ENCODE results near the gene WEE1. TPM values are rescaled to one million over a fixed set of nuclear protein-coding genes. Genes with fewer than 3 reads are reported as not detected.

WEE1 gene
- polyA plus RNA-seq, 1 experiment = 44.8 TPM

DNA sequence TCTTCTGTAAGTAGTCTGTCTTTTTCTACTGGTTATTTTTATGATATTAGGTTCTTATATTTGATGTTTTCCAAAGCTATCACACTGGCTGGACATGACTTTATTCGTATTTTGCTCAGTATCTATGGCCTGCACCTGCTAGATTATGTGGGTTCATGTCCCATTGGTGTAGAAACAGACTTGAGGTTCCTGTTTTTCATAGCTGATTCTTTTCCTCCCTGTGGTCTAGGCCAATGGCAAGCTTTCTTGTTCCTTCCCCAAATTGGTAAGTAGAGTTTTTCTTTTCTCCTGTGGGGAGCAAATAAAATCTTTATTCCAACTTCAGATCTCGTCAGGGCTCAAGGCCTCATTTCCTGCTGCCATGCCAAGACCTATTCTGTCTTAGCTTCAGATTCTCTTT, 60.2 kb downstream of the WEE1 start:
- POLR2A ChIA-PET = no interaction called here
- Histone ChIP-seq H3K9me3 (ENCODE audit: control insufficient read depth, insufficient read depth, low read length) (no peaks in the 10 kb centered on the region), H3K4me3 (ENCODE audit: low read depth, low read length) (no peak overlapping the region), H3K27ac (ENCODE audit: low read depth, low read length) (no peak overlapping the region), H3K27me3 (ENCODE audit: control insufficient read depth, insufficient read depth, low read length) (no peaks in the 10 kb centered on the region)
- no peak for TF ChIP-seq CTCF (IDR thresholded peaks at IDR 0.05; ENCODE audit: low read depth, low read length)
- CTCF ChIA-PET = no interaction called here
- DNase-seq (ENCODE audit: low read depth, low spot score) = no peak

- Histone ChIP-seq H3K27me3 (ENCODE audit: control insufficient read depth, insufficient read depth, low read length) (no peaks in the 10 kb centered on the region), H3K4me3 (ENCODE audit: low read depth, low read length) (no peak overlapping the region), H3K27ac (ENCODE audit: low read depth, low read length) (no peak overlapping the region), H3K9me3 (ENCODE audit: control insufficient read depth, insufficient read depth, low read length) (no peaks in the 10 kb centered on the region)
- POLR2A ChIA-PET = interaction anchor here (1.0 kb wide), 1 partner anchor 176 kb away, joined by 4 read pairs; the partner anchor contains the start of gene ZNF143
- no peak for TF ChIP-seq CTCF (IDR thresholded peaks at IDR 0.05; ENCODE audit: low read depth, low read length)
- DNase-seq (ENCODE audit: low read depth, low spot score) = no peak
- CTCF ChIA-PET = no interaction called here
These were observed 63.2 kb downstream of the WEE1 start for GRCh38 chr11:9636691-9637090.

DNA sequence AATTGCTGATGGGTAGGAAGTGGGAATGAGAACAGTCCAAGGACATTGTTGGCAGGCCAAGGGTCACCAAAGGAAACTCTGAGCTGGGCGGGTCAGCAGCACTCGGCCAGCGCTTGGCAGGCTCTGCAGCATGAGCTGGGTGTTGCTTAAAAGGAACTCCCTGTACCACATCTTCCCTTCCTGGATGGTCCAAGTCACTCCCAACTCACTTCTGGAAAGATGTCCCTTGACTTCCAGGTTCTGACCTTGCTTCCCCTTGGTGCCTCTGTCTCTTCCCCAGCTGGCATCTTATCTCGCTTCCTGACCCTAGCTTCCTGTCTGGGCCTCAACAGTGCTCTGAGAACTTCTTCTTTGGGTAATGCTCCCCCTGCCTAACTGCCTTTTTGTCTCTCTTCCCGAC, 65.6 kb downstream of the WEE1 start:
- H3K9me3 ChIP-seq (ENCODE audit: control insufficient read depth, insufficient read depth, low read length) = no peaks in the 10 kb centered on the region
- H3K27me3 ChIP-seq (ENCODE audit: control insufficient read depth, insufficient read depth, low read length) = no peaks in the 10 kb centered on the region
- no peak overlapping the region for H3K27ac ChIP-seq (ENCODE audit: low read depth, low read length)
- CTCF ChIA-PET = no interaction called here
- H3K4me3 ChIP-seq (ENCODE audit: low read depth, low read length) = no peak overlapping the region
- no peak for TF ChIP-seq CTCF (IDR thresholded peaks at IDR 0.05; ENCODE audit: low read depth, low read length)
- DNase-seq (ENCODE audit: low read depth, low spot score) = no peak
- POLR2A ChIA-PET = no interaction called here

Small RNAs within 50 kb of the gene (small RNA-seq; reads per million reads assigned to genes)
- not detected for gene RF01210 (ENCODE audit: insufficient read length, low read depth)

Other genes with a start within 250 kb of the WEE1 start
- gene IPO7, start 189.0 kb upstream of the WEE1 start, polyA plus RNA-seq (2011; rRNA removed) = 66.9 and 80.6 TPM in 2 replicates
- 29.1 and 29.4 TPM in 2 replicates for gene ZNF143, start 112.7 kb upstream of the WEE1 start, polyA plus RNA-seq (2011; rRNA removed)
- 20.9 and 24.6 TPM in 2 replicates for gene SWAP70, start 90.4 kb downstream of the WEE1 start, polyA plus RNA-seq (2011; rRNA removed)